ENCODE data around the gene IL32.
A peak's percentile ranks its signal among the peaks of the same experiment; 100 is the strongest.

IL32 gene

DNA sequence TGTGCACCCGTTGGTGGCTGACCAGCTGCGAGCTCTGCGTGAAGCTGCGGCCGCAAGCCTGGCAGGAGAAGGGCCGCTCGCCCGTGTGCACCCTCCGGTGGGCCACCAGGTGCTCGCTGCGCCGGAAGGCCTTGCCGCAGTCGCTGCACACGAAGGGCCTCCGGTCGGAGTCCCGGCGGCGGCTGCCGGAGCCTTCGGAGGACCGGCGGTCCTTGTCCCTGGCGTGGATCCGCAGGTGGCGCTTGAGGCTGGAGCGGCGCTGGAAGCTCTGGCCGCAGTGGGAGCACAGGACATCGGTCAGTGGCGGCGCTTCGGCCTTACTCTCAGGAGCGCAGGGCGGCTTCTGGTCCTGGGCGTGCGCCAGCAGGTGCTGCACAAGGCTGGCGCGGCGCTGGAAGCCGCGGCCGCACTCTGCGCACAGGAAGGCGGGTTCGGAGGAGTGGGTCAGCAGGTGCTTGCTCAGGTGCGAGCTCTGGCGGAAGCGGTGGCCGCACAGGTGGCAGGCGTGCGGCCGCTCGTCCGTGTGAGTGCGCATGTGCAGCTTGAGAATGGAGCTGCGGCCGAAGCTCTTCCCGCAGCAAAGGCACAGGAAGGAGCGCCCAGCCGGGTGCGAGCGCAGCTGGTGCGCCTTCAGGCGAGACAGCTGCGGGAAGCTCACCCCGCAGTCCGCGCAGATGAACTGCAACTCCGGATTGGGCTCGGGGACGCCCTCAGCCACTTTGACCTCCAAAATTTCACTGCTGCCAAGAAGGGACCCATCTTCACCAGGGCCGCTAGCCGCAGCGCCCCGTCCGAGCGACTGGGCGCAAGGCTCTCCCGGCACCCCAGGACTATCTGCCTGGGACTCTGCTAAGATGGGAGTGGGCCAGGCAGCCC is 24.5 kb downstream of the IL32 start:
- no peak for DNase-seq (ENCODE audit: low spot score)

GRCh38 chr16:3091551-3091950 is 26.1 kb downstream of the IL32 start:
- DNase-seq (ENCODE audit: low spot score), result no peak

DNA sequence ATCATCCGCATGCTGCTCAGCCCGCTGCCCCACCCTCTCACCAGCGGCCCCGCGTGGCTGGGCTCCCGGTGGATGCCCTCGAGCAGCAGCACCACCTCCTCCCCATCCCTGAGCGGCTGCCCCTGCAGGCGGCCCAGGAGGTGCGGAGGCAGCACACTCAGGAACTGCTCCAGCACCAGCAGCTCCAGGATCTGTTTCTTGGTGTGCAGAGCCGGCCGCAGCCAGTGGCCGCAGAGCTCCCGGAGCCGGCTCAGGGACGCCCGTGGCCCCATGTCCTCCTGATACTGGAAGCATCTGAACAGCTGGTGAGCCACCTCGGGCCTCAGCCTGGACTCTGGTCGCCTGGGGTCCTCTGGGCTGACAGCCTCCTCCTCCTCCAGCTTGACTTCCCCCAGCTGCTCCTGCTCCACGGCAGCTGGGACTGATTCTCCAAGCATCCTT is 27.1 kb downstream of the IL32 start:
- DNase-seq (ENCODE audit: low spot score), result no peak

GRCh38 chr16:3094289-3095027 is 29.0 kb downstream of the IL32 start:
- DNase-seq (ENCODE audit: low spot score), result peak; percentile 62

GRCh38 chr16:3095869-3096268 is 30.4 kb downstream of the IL32 start:
- peak; percentile 88 for DNase-seq (ENCODE audit: low spot score)

DNA sequence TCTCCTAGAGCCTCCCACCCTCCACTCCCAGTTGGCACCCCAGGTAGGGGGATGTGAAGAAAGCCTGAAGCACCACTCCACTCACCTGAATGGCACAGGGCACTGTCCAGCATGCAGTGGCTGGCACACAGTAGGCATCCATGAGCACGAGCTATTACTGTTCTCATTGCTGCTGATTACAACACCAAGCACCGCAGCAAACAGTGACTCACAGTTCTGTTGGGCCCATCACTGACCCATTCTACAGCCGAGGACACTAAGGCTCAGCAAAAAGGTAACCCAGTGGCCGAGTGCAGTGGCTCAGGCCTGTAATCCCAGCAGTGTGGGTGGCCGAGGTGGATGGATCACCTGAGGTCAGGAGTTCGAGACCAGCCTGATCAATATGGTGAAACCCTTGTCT is 30.9 kb downstream of the IL32 start:
- no peak for DNase-seq (ENCODE audit: low spot score)

- no peak for DNase-seq (ENCODE audit: low spot score)
These were observed 31.8 kb downstream of the IL32 start for GRCh38 chr16:3097266-3097665.

- no peak for DNase-seq (ENCODE audit: low spot score)
These were observed 33.3 kb downstream of the IL32 start, which contains the start of gene ZSCAN10 for GRCh38 chr16:3098459-3099394. TSS of gene ZSCAN10 (minus strand) at chr16:3099294. CDS start at chr16:3092937, 6,357 bp downstream.

- DNase-seq (ENCODE audit: low spot score), result no peak
These were observed 33.9 kb downstream of the IL32 start for GRCh38 chr16:3099395-3099731.

- peak; percentile 96 for DNase-seq (ENCODE audit: low spot score)
These were observed 34.5 kb downstream of the IL32 start for GRCh38 chr16:3099732-3100499.

DNA sequence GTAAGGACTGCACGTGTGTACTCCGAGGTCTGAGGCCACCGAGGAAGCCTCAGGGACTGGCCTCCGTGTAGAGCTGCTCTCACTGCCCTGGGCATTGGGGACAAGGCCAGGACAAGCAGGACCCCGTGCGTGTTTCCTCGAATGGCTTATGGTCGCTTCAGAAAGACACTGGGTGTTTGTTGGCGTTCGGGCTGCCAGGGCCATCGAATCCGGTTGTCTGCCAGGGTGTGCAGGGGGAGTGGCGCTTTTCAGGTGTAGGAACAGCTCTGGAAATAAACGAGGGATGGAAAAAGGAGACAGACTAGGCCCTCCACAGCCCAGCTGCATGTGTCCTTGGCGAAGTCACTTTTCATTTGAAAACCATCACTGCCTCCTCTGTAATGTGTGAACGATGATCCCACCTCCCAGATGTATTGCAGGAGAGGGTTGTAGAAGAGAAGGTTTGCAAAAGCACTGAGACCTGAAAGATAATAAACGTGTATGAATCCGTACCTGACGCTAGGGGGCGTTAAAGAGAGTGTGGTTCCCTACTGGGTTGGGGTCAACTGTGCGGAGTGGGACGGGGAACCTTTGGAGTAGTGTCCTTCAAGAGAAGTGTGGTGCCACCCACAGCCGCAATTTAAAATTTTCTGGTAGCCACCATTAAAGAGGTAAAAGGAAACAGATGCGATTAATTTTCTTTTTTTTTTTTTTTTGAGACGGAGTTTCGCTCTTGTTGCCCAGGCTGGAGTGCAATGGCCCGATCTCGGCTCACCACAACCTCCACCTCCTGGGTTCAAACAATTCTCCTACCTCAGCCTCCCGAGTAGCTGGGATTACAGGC is 35.8 kb downstream of the IL32 start:
- DNase-seq (ENCODE audit: low spot score), result peak; percentile 62

GRCh38 chr16:3101841-3102470 is 36.5 kb downstream of the IL32 start:
- DNase-seq (ENCODE audit: low spot score), result no peak

DNA sequence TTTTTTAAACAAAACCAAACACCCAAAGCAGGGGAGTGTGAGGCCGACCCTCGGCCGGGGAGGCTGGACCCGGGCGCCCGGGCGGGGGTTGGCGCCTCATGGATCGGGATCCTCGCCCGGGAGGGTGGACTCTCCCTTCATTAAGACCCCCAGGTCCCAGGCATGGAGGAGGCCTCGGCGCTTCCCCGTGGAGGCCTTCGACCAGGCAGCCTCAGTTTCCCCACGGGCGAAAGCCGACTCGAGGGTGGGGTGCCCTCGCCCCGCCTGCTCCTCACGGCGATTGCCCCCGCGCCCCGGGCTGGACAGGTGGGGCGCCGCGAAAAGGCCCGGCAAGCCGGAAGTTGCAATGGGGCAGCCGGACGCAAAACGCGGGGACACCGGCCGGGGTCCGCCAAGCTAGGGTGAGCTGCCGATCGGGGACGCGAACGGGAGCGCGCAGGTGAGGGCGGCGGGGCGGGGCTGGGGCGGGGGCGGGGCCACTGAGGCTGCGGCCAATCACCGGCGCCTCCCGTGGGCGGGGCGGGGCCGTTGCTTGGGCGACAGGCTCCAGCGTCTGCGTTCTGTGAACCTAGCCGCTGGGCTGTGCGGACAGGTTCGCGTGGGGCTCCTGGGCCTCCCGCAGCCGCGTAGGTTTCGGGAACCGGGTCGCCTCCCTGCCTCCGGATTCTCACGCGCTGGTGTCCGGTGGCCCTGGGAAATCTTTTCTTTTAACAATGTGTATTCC is 40.9 kb downstream of the IL32 start:
- peak; percentile 98 for DNase-seq (ENCODE audit: low spot score)

GRCh38 chr16:3112058-3112880 is 46.8 kb downstream of the IL32 start, which contains the start of gene ZNF205:
TSS of gene ZNF205 (plus strand) at chr16:3112586. CDS start at chr16:3113431, 845 bp downstream.
- no peak for DNase-seq (ENCODE audit: low spot score)

GRCh38 chr16:3112881-3113574 is 47.6 kb downstream of the IL32 start:
- DNase-seq (ENCODE audit: low spot score), result no peak

DNA sequence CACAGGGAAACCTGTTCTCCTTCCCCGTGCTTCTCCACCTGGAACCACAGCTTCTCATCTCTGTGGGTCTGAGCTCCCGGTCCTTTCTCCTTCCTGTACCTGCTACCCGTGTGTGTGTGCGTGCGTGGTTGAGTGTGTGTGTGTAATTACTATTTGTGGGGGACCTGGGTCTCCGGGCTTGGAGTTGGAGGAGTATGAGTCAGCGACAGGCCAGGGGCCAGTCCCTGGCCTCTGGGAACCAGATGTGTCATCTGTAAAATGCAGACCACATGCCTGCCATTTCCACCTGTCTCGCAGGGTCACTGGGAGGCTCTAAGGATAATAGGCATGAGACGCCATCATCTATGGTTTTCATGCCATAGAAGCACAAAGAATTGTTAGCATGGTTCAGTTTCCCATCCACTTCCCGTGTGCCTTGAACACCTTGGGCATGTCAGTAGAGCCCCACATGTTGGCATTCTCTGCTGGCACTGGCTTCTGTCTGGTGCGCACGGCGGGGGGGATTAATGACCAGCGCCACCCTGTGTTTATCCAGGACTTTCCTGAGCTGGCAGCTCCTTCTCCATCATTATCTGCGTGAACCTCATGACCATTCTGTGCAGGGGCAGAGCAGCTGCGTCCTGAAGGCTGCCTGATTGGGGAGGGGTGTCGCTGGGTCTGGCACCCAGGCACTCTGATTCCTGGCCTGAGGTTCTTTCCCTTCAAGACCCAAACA is 48.5 kb downstream of the IL32 start:
- DNase-seq (ENCODE audit: low spot score), result no peak

DNA sequence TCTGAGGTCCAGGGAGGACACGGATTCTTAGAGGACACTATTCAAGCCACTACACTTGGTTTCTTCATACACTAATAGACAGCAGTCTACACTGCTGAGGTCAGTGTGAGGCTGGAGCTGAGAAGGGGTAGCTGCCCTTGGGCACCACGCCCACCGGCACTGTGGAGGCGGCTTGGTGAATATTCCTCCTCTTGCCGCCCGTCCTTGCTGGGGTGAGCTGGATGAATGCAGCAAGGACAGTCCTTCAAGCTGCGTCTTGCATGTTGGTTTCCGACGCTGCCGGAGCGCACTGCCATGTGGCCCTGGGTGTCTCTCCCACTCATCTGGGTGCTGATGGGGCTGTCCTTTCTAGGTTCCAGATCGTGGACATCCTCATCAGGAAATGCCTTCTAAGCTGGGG is 49.6 kb downstream of the IL32 start:
- no peak for DNase-seq (ENCODE audit: low spot score)
